ENCODE data around the gene MAN2A2. TPM values are rescaled to one million over a fixed set of nuclear protein-coding genes. Genes with fewer than 3 reads are reported as not detected.

The MAN2A2 gene
- total RNA-seq, 2 experiments from 2014 or later: 11.6 to 12.2 TPM

DNA sequence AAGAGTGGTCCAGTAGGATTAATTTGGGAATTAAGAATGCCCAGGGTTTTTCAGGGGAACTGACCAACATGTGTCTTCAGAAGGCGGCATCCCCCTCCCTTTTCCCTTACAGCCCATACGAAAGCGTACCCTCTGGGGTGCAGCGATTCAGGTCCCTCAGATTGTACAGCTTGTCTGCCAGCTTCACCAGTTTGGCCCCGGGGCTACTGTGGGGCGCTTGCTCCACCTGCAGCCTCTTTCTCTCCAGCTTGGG lies 28.4 kb downstream of the MAN2A2 start:
- Histone ChIP-seq H3K36me3 (ENCODE audit: insufficient read depth, low read length) (no peaks in the 10 kb centered on the region), H3K4me2 (ENCODE audit: low read length) (peak overlapping the region; percentile 87), H3K9me3 (ENCODE audit: low read length) (no peaks in the 10 kb centered on the region), H4K20me1 (ENCODE audit: insufficient read depth, low read length) (no peaks in the 10 kb centered on the region), H3K79me2 (ENCODE audit: insufficient read depth, low read depth, low read length) (peaks cover 17% of the 10 kb centered on the region; the same call in 1 of the 2 replicates), H3K4me1 (ENCODE audit: insufficient read depth, low read length, poor library complexity, severe bottlenecking) (peaks cover 57% of the 10 kb centered on the region), H3K4me3 (ENCODE audit: low read depth, low read length, poor library complexity, severe bottlenecking) (peak overlapping the region; percentile 79), H3K27ac (ENCODE audit: low read depth, low read length, poor library complexity, severe bottlenecking) (peak overlapping the region; percentile 81), H3K9me2 (ENCODE audit: insufficient read depth, low read length) (no peaks in the 10 kb centered on the region), H2AFZ (ENCODE audit: low read length) (no peak overlapping the region; the same call in 1 of the 2 replicates)
- intact Hi-C loops (cut with micrococcal nuclease; ENCODE audit: unreplicated experiment): loop anchor here (1.0 to 5.0 kb wide), 4 partner anchors 29 to 664 kb away; partner anchors contain the start of genes IQGAP1 and NGRN
- TF ChIP-seq, protein P1, sequence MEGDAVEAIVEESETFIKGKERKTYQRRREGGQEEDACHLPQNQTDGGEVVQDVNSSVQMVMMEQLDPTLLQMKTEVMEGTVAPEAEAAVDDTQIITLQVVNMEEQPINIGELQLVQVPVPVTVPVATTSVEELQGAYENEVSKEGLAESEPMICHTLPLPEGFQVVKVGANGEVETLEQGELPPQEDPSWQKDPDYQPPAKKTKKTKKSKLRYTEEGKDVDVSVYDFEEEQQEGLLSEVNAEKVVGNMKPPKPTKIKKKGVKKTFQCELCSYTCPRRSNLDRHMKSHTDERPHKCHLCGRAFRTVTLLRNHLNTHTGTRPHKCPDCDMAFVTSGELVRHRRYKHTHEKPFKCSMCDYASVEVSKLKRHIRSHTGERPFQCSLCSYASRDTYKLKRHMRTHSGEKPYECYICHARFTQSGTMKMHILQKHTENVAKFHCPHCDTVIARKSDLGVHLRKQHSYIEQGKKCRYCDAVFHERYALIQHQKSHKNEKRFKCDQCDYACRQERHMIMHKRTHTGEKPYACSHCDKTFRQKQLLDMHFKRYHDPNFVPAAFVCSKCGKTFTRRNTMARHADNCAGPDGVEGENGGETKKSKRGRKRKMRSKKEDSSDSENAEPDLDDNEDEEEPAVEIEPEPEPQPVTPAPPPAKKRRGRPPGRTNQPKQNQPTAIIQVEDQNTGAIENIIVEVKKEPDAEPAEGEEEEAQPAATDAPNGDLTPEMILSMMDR (conservative IDR thresholded peaks at IDR 0.05; ENCODE audit: low read length): no peak
- TF ChIP-seq EZH2phosphoT487 (IDR thresholded peaks at IDR 0.05; ENCODE audit: borderline replicate concordance, low read depth, low read length): no peak
- POLR2A ChIA-PET: interaction anchor here (0.6 to 7.2 kb wide), 14 partner anchors 9 to 832 kb away, joined by 3 to 58 read pairs (median 4); partner anchors contain the start of genes BLM, MAN2A2 and RCCD1
- CTCF ChIA-PET (ENCODE audit: unreplicated experiment): interaction anchor here (0.6 to 5.1 kb wide), 8 partner anchors 24 to 284 kb away, joined by 3 to 41 read pairs (median 5); partner anchors contain the start of genes MAN2A2 and RCCD1
- no TSS peak for BruUV-seq (replicated peaks)
- no peak for DNase-seq (ENCODE audit: low spot score)

DNA sequence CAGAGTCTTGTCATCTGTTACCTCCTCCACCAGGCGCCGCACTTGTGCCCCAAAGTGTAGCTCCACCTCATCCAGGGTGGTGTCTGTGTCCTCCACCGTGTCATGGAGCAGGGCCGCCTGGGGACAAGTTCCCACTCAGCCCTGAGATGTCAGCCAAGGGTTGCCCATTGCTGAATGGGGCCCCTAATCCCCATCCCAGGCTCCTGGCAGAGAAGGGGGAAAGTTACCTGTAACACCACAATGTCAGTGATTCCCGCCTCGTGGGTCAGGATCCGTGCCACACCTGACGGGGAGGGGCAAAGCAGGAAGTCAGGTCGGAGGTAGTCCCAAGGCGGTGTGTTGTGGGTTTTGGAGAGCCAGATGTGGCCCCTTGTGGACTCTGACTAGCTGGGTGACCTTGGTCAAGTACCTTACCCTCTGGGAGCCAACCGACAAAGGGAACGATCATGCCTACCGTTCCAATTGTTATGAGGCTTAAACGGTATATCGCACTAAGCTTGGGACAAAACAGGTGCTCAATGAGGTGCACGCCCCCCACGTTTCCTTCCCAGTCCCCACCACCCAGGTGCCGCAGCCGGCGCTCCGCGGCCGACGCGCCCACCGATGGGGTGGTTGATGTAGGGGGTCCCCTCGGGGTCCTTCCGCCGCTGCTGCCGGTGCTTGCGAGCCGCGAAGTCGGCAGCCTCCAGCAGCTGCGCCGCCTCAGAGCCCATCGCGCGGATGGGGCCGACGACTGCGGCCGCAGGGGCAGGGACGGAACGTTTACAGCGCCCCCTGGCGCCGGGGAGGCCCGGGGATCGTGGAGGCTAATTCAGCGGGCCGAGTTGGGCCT lies 28.9 kb downstream of the MAN2A2 start, which contains the start of gene HDDC3:
Gene HDDC3 (minus strand): TSS at position 722 of the 832 bp plus-strand sequence. CDS start 9 bp downstream, at position 713.
- BruUV-seq (replicated peaks): no TSS peak
- CTCF ChIA-PET (ENCODE audit: unreplicated experiment): interaction anchor here (0.6 to 5.1 kb wide), 9 partner anchors 23 to 284 kb away, joined by 3 to 41 read pairs (median 4); partner anchors contain the start of genes MAN2A2 and RCCD1
- peaks cover 61% of the 10 kb centered on the region for H3K4me1 ChIP-seq (ENCODE audit: insufficient read depth, low read length, poor library complexity, severe bottlenecking)

More for the DNA sequence above, 28.9 kb downstream of the MAN2A2 start, which contains the start of gene HDDC3:
- Histone ChIP-seq H3K4me2 (ENCODE audit: low read length) (peak within 1 kb of the TSS; percentile 87), H4K20me1 (ENCODE audit: insufficient read depth, low read length) (no peaks in the 10 kb centered on the region), H2AFZ (ENCODE audit: low read length) (peak within 1 kb of the TSS; percentile 82), H3K36me3 (ENCODE audit: insufficient read depth, low read length) (no peaks in the 10 kb centered on the region), H3K9me2 (ENCODE audit: insufficient read depth, low read length) (no peaks in the 10 kb centered on the region), H3K79me2 (ENCODE audit: insufficient read depth, low read depth, low read length) (peaks cover 17% of the 10 kb centered on the region; the same call in 1 of the 2 replicates), H3K9me3 (ENCODE audit: low read length) (no peaks in the 10 kb centered on the region), H3K4me3 (ENCODE audit: low read depth, low read length, poor library complexity, severe bottlenecking) (peak within 1 kb of the TSS; percentile 79), H3K27ac (ENCODE audit: low read depth, low read length, poor library complexity, severe bottlenecking) (peak within 1 kb of the TSS; percentile 81)
- intact Hi-C loops (cut with micrococcal nuclease; ENCODE audit: unreplicated experiment): loop anchor here (1.0 to 5.0 kb wide), 4 partner anchors 30 to 665 kb away; partner anchors contain the start of genes IQGAP1 and NGRN
- no peak for TF ChIP-seq EZH2phosphoT487 (IDR thresholded peaks at IDR 0.05; ENCODE audit: borderline replicate concordance, low read depth, low read length)
- TF ChIP-seq, protein P1 (conservative IDR thresholded peaks at IDR 0.05; ENCODE audit: low read length): peak; percentile 92
- peak; percentile 95 for DNase-seq (ENCODE audit: low spot score)
- POLR2A ChIA-PET: interaction anchor here (0.5 to 7.2 kb wide), 19 partner anchors 9 to 832 kb away, joined by 3 to 58 read pairs (median 4); partner anchors contain the start of genes BLM, MAN2A2 and RCCD1

Measured in OCI-LY7 (cell line).